ENCODE data around the gene CTDSPL. TPM values are rescaled to one million over a fixed set of nuclear protein-coding genes. Genes with fewer than 3 reads are reported as not detected.

The CTDSPL gene
- total and polyA plus RNA-seq, 2 of the 13 experiments (the other 11 are each of a cell fraction or from before 2014, with no cell fraction given): 26.1 to 142 TPM

DNA sequence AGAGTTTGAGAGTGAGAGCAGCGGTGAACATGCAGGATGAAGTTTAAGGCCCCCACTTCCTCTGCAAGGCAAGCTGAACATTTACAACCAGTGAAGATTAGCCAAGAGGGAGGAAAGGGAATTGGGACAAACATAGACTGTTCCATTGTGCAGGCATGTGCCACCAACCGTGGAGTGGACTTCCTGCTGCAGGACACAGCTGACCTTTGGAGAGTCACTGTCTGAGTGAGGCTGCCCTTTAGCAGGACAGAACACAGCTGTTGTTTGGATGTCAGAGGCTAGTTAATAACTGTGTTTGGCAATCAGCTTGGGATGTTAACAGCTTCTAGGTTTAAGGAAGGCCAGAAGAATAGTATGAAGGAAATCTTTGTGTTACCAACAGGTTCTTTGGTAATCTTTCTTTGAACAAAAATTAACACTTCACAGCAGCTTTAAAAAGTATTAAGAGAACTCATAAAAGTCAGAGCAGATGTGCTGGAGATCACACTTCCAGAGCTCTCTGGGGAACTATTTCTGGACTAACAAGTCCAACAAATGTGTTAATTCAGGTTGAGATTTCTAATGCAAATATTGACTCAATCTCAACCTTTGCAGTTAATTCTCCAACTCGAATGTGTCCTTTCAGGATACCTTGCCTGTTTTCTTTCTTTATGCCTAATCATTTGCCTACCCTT, 31.4 kb downstream of the CTDSPL start (continued):
- TF ChIP-seq, protein P1, sequence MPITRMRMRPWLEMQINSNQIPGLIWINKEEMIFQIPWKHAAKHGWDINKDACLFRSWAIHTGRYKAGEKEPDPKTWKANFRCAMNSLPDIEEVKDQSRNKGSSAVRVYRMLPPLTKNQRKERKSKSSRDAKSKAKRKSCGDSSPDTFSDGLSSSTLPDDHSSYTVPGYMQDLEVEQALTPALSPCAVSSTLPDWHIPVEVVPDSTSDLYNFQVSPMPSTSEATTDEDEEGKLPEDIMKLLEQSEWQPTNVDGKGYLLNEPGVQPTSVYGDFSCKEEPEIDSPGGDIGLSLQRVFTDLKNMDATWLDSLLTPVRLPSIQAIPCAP (CRISPR knock-in tag; IDR thresholded peaks at IDR 0.05; ENCODE audit: low read depth): no peak
- no peak for TF ChIP-seq SMAD3 (CRISPR knock-in tag; IDR thresholded peaks at IDR 0.05)
- TF ChIP-seq ZNF446 (CRISPR knock-in tag; IDR thresholded peaks at IDR 0.05): no peak
- no peak for TF ChIP-seq MBD4 (IDR thresholded peaks at IDR 0.05; ENCODE audit: borderline replicate concordance, low read length)
- peak; percentile 59; the same call in 1 of the 2 replicates for TF ChIP-seq ATF1 (CRISPR knock-in tag; IDR thresholded peaks at IDR 0.05)
- no peak for TF ChIP-seq HNRNPK (IDR thresholded peaks at IDR 0.05; ENCODE audit: low read depth, low read length, poor library complexity, severe bottlenecking)
- TF ChIP-seq SRY (CRISPR knock-in tag; IDR thresholded peaks at IDR 0.05): no peak
- no peak; the same call in 1 of the 2 replicates for TF ChIP-seq ZFP91 (CRISPR knock-in tag; IDR thresholded peaks at IDR 0.05; ENCODE audit: borderline replicate concordance)
- 0 out of 2 replicates have a peak, but pooled peaks have one; percentile 34 for TF ChIP-seq ZNF740 (CRISPR knock-in tag; IDR thresholded peaks at IDR 0.05)
- TF ChIP-seq, protein P2, sequence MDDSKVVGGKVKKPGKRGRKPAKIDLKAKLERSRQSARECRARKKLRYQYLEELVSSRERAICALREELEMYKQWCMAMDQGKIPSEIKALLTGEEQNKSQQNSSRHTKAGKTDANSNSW (CRISPR knock-in tag; IDR thresholded peaks at IDR 0.05; ENCODE audit: borderline replicate concordance): no peak
- TF ChIP-seq ZNF225 (CRISPR knock-in tag; IDR thresholded peaks at IDR 0.05): no peak
- TF ChIP-seq, protein P3, sequence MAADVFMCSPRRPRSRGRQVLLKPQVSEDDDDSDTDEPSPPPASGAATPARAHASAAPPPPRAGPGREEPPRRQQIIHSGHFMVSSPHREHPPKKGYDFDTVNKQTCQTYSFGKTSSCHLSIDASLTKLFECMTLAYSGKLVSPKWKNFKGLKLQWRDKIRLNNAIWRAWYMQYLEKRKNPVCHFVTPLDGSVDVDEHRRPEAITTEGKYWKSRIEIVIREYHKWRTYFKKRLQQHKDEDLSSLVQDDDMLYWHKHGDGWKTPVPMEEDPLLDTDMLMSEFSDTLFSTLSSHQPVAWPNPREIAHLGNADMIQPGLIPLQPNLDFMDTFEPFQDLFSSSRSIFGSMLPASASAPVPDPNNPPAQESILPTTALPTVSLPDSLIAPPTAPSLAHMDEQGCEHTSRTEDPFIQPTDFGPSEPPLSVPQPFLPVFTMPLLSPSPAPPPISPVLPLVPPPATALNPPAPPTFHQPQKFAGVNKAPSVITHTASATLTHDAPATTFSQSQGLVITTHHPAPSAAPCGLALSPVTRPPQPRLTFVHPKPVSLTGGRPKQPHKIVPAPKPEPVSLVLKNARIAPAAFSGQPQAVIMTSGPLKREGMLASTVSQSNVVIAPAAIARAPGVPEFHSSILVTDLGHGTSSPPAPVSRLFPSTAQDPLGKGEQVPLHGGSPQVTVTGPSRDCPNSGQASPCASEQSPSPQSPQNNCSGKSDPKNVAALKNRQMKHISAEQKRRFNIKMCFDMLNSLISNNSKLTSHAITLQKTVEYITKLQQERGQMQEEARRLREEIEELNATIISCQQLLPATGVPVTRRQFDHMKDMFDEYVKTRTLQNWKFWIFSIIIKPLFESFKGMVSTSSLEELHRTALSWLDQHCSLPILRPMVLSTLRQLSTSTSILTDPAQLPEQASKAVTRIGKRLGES (CRISPR knock-in tag; IDR thresholded peaks at IDR 0.05; ENCODE audit: borderline replicate concordance): no peak
- TF ChIP-seq HDAC1 (CRISPR knock-in tag; IDR thresholded peaks at IDR 0.05): peak; percentile 90
- no peak for TF ChIP-seq ARNT2 (CRISPR knock-in tag; IDR thresholded peaks at IDR 0.05; ENCODE audit: low read depth)
- TF ChIP-seq PHB2 (IDR thresholded peaks at IDR 0.05; ENCODE audit: partially characterized antibody): no peak
- TF ChIP-seq THAP9 (CRISPR knock-in tag; IDR thresholded peaks at IDR 0.05; ENCODE audit: borderline replicate concordance): no peak
- no peak for TF ChIP-seq MXD3 (CRISPR knock-in tag; IDR thresholded peaks at IDR 0.05)
- TF ChIP-seq ZNF580 (CRISPR knock-in tag; IDR thresholded peaks at IDR 0.05; ENCODE audit: borderline replicate concordance, low read depth): peak; percentile 60; the same call in 1 of the 2 replicates
- TF ChIP-seq ADNP (CRISPR knock-in tag; IDR thresholded peaks at IDR 0.05): no peak

Data from HepG2 (cell line).